Stimulated activated CD4-positive, alpha-beta T cell treated with anti-CD3 and anti-CD28 coated beads, Interleukin-4, amount 100 ng/mL, for 4 hours (primary cell): ENCODE results near the gene PLD6.
A peak's percentile ranks its signal among the peaks of the same experiment; 100 is the strongest.
"Not testable (repeated sequence)": the region's sequence is repeated elsewhere in the genome, so short reads cannot be mapped to it uniquely, and the experiment has no call there.

Experiments used
- DNase-seq, 2 experiments: peaks; one replicate each; pipeline ENCODE4 v3.0.0-alpha.2; 2020

PLD6 gene

GRCh38 chr17:17206124-17206912 lies at the start of gene PLD6:
Gene PLD6, minus strand, starts transcription at chr17:17206333. Its CDS starts 47 bp downstream, at chr17:17206286.
- peak; percentile 89 to 93 for DNase-seq

- not testable (repeated sequence) for DNase-seq
Measured at GRCh38 chr17:17255689-17256088, 49.6 kb upstream of the PLD6 start.

GRCh38 chr17:17254036-17254435 lies 47.9 kb upstream of the PLD6 start:
- no peak for DNase-seq

- DNase-seq: no peak
Measured at GRCh38 chr17:17253406-17253805, 47.3 kb upstream of the PLD6 start.

GRCh38 chr17:17252149-17252661 lies 46.1 kb upstream of the PLD6 start:
- no peak for DNase-seq

- no peak for DNase-seq
Measured at GRCh38 chr17:17246879-17247278, 40.7 kb upstream of the PLD6 start.

GRCh38 chr17:17243163-17243562 lies 37.0 kb upstream of the PLD6 start:
- no peak for DNase-seq

GRCh38 chr17:17242246-17242645 lies 36.1 kb upstream of the PLD6 start:
- DNase-seq: no peak

GRCh38 chr17:17241656-17242055 lies 35.5 kb upstream of the PLD6 start:
- DNase-seq: no peak

- DNase-seq: no peak
Measured at GRCh38 chr17:17239832-17240231, 33.7 kb upstream of the PLD6 start.

- peak; percentile 90 to 91 for DNase-seq
Measured at GRCh38 chr17:17237026-17237799, 31.1 kb upstream of the PLD6 start, which contains the start of gene FLCN. Gene FLCN, minus strand, starts transcription at chr17:17237168. Its CDS starts 9,031 bp downstream, at chr17:17228137.

- no peak for DNase-seq
Measured at GRCh38 chr17:17236295-17237025, 30.3 kb upstream of the PLD6 start.

- DNase-seq: no peak
Measured at GRCh38 chr17:17235212-17236174, 29.4 kb upstream of the PLD6 start.

GRCh38 chr17:17232303-17232621 lies 26.1 kb upstream of the PLD6 start:
- no peak for DNase-seq

GRCh38 chr17:17231621-17232302 lies 25.6 kb upstream of the PLD6 start:
- DNase-seq: no peak

- no peak for DNase-seq
Measured at GRCh38 chr17:17229416-17230384, 23.6 kb upstream of the PLD6 start.

- DNase-seq: no peak
Measured at GRCh38 chr17:17228521-17229279, 22.6 kb upstream of the PLD6 start.

GRCh38 chr17:17227608-17228520 lies 21.7 kb upstream of the PLD6 start:
- no peak for DNase-seq
